HL-60 (cell line): ENCODE measurements around the gene CENPV.

Experiments
- CTCF ChIP-seq: IDR thresholded peaks from one replicate; pipeline ENCODE4 v1.5.1; 2011; ENCODE audit warnings: low read length, control low read depth, inconsistent platforms; ENCODE audit not compliant: insufficient read depth
- GABPA ChIP-seq: IDR thresholded peaks from 2 replicates; pipeline ENCODE4 v1.6.1; 2012; ENCODE audit warnings: low read depth
- POLR2AphosphoS5 ChIP-seq: IDR thresholded peaks from 2 replicates; pipeline ENCODE4 v1.6.1; 2012; ENCODE audit warnings: low read depth
- TF ChIP-seq, protein P1 (sequence below): IDR thresholded peaks from 2 replicates; pipeline ENCODE4 v1.6.1; 2012; ENCODE audit warnings: low read depth; ENCODE audit not compliant: insufficient replicate concordance

DNA sequence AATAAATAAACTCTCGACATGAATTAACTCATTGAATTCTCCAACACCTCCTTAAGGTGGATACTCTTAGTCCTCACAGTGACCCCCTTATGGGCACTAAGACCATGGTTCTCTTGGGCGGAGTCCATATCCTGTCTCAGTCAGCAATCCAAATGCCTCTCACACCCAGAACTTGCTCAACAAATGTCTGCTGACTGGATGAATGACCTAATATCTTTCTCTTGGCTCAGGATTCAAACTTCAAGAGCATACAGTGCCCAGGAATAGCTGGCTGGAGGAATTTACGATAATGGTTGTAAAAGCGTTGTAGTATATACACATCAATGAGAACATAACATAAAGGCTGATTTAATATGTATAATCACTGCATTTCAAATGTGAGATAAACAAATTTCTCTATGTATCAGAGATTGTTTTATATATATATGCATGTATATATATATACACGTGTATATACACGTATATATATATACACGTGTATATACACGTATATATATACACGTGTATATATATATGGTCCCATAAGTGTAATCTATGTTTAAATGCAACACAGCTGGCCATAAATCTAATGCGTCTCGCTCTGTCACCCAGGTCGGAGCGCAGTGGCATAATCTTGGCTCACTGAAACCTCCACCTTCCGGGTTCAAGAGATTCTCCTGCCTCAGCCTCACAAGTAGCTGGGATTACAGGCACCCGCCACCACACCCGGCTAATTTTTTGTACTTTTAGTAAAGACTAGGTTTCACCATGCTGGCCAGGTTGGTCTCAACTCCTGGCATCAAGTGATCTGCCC is 21.1 kb upstream of the CENPV start:
- no peak for TF ChIP-seq POLR2AphosphoS5
- no peak for TF ChIP-seq CTCF
- TF ChIP-seq GABPA: no peak
- TF ChIP-seq, protein P1, sequence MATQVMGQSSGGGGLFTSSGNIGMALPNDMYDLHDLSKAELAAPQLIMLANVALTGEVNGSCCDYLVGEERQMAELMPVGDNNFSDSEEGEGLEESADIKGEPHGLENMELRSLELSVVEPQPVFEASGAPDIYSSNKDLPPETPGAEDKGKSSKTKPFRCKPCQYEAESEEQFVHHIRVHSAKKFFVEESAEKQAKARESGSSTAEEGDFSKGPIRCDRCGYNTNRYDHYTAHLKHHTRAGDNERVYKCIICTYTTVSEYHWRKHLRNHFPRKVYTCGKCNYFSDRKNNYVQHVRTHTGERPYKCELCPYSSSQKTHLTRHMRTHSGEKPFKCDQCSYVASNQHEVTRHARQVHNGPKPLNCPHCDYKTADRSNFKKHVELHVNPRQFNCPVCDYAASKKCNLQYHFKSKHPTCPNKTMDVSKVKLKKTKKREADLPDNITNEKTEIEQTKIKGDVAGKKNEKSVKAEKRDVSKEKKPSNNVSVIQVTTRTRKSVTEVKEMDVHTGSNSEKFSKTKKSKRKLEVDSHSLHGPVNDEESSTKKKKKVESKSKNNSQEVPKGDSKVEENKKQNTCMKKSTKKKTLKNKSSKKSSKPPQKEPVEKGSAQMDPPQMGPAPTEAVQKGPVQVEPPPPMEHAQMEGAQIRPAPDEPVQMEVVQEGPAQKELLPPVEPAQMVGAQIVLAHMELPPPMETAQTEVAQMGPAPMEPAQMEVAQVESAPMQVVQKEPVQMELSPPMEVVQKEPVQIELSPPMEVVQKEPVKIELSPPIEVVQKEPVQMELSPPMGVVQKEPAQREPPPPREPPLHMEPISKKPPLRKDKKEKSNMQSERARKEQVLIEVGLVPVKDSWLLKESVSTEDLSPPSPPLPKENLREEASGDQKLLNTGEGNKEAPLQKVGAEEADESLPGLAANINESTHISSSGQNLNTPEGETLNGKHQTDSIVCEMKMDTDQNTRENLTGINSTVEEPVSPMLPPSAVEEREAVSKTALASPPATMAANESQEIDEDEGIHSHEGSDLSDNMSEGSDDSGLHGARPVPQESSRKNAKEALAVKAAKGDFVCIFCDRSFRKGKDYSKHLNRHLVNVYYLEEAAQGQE: no peak
